ENCODE results near the gene TTL.

GRCh38 chr2:112542984-112543661 is 61.2 kb downstream of the TTL start:
- TF ChIP-seq CTCF (IDR thresholded peaks at IDR 0.05; ENCODE audit: borderline replicate concordance, extremely low read depth, low read length, poor library complexity, severe bottlenecking) (no peak), EZH2 (IDR thresholded peaks at IDR 0.05; ENCODE audit: borderline replicate concordance, low read depth, low read length, severe bottlenecking) (no peak)
